HEK293T (cell line): ENCODE results near the gene TRPT1.

Experiments
- CTBP1 ChIP-seq: fragments of 450-650 bp; IDR thresholded peaks from 2 replicates; pipeline ENCODE4 v1.6.1; 2016; ENCODE audit warnings: borderline replicate concordance
- FOXA1 ChIP-seq: fragments of 450-650 bp; IDR thresholded peaks from 2 replicates; pipeline ENCODE4 v1.6.1; 2016; ENCODE audit warnings: mild to moderate bottlenecking
- FOXK2 ChIP-seq: fragments of 450-650 bp; IDR thresholded peaks from 2 replicates; pipeline ENCODE4 v1.6.1; 2016; ENCODE audit warnings: mild to moderate bottlenecking
- HDGF ChIP-seq: fragments of 450-650 bp; IDR thresholded peaks from 2 replicates; pipeline ENCODE4 v1.6.1; 2017; ENCODE audit warnings: antibody characterized with exemption, borderline replicate concordance
- SP1 ChIP-seq: fragments of 450-650 bp; IDR thresholded peaks from 2 replicates; pipeline ENCODE4 v1.6.1; 2017
- SUZ12 ChIP-seq: fragments of 450-650 bp; IDR thresholded peaks from 2 replicates; pipeline ENCODE4 v1.6.1; 2016; ENCODE audit warnings: mild to moderate bottlenecking

- TF ChIP-seq SP1 (no peak), FOXA1 (no peak), SUZ12 (no peak), FOXK2 (no peak), CTBP1 (no peak), HDGF (no peak)
Measured at GRCh38 chr11:64252003-64252872, 26.3 kb upstream of the TRPT1 start.
